LHCN-M2 (cell line): ENCODE results near the gene BICRAL. TPM values are rescaled to one million over a fixed set of nuclear protein-coding genes. Genes with fewer than 3 reads are reported as not detected.
"Not testable (repeated sequence)": the region's sequence is repeated elsewhere in the genome, so short reads cannot be mapped to it uniquely, and the experiment has no call there.

Experiments used
- DNase-seq: peaks from one replicate; pipeline ENCODE4 v3.0.0-alpha.2; 2012; ENCODE audit warnings: low read depth
- polyA plus RNA-seq: library from polyadenylated mRNA; unstranded; fragments of >200 nt; gene quantifications from one replicate; pipeline ENCODE4 v1.2.1, GENCODE V29; 2012; ENCODE audit warnings: missing spikeins
- total RNA-seq: library from RNA; depleted of rRNA; stranded (reverse); fragments of >200 nt; gene quantifications from 2 replicates; pipeline ENCODE4 v1.2.3, GENCODE V29; 2014; rRNA removed

Gene BICRAL
- total RNA-seq = 4.5 and 6.1 TPM in 2 replicates
- polyA plus RNA-seq = 2.2 TPM

- DNase-seq = peak; percentile 84
Observed at GRCh38 chr6:42781796-42782688, at the start of gene BICRAL. Gene BICRAL (plus strand): TSS chr6:42782052. CDS start chr6:42822023, 39,971 bp downstream.

- not testable (repeated sequence) for DNase-seq
Observed at GRCh38 chr6:42733867-42734481, 47.9 kb upstream of the BICRAL start.

GRCh38 chr6:42735976-42736375 lies 45.9 kb upstream of the BICRAL start:
- DNase-seq = no peak

GRCh38 chr6:42740725-42741124 lies 41.1 kb upstream of the BICRAL start:
- no peak for DNase-seq

GRCh38 chr6:42742116-42742894 lies 39.5 kb upstream of the BICRAL start:
- peak; percentile 53 for DNase-seq

- no peak for DNase-seq
Observed at GRCh38 chr6:42744351-42744893, 37.4 kb upstream of the BICRAL start.

- peak; percentile 81 for DNase-seq
Observed at GRCh38 chr6:42745083-42745639, 36.7 kb upstream of the BICRAL start.

GRCh38 chr6:42745640-42746462 lies 36.0 kb upstream of the BICRAL start, which contains the start of gene TBCC:
Gene TBCC (minus strand): TSS chr6:42746103. CDS start chr6:42746073, 30 bp downstream.
- DNase-seq = peak; percentile 99

- peak; percentile 85 for DNase-seq
Observed at GRCh38 chr6:42746463-42747391, 35.1 kb upstream of the BICRAL start.

- DNase-seq = no peak
Observed at GRCh38 chr6:42748203-42748898, 33.5 kb upstream of the BICRAL start.

GRCh38 chr6:42751055-42751454 lies 30.8 kb upstream of the BICRAL start:
- DNase-seq = no peak

- DNase-seq = no peak
Observed at GRCh38 chr6:42754759-42755158, 27.1 kb upstream of the BICRAL start.

GRCh38 chr6:42756722-42757121 lies 25.1 kb upstream of the BICRAL start:
- DNase-seq = no peak

GRCh38 chr6:42758756-42759430 lies 23.0 kb upstream of the BICRAL start:
- no peak for DNase-seq

GRCh38 chr6:42761287-42762067 lies 20.4 kb upstream of the BICRAL start:
- DNase-seq = no peak

- no peak for DNase-seq
Observed at GRCh38 chr6:42762426-42762859, 19.4 kb upstream of the BICRAL start.

GRCh38 chr6:42762950-42763349 lies 18.9 kb upstream of the BICRAL start:
- no peak for DNase-seq
